GM18867 (cell line): ENCODE measurements around the gene BRS3.
"Not testable (repeated sequence)": the region's sequence is repeated elsewhere in the genome, so short reads cannot be mapped to it uniquely, and the experiment has no call there.

Source experiments
- ATAC-seq: cut with Tn5 transposase; IDR thresholded peaks from one replicate; pipeline ENCODE4 v1.9.1; 2021; ENCODE audit warnings: mild to moderate bottlenecking, moderate library complexity; ENCODE audit not compliant: unreplicated experiment

The BRS3 gene

DNA sequence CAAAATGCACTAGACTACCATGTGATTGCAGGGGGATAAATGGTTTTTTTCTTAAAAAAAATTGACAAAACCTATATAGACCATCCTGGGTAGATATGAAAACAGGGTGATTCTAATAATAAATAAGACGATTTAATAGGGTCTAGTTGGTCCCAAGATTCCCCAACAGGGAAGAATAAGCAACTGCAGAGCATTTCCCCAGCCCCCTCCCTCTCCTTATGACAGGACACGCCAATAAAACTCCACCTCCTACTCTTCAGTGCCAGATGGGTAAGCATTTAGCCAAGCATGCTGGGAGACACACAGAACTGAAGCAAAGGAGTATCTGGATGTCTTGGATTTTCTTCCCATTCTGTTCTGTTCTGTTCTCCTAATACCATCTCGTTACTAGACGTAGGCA is at the start of gene BRS3:
TSS of gene BRS3 (plus strand) at position 301 of the 400 bp plus-strand sequence. CDS start 168 bp downstream, outside the sequence.
- ATAC-seq = no peak

GRCh38 chrX:136438192-136438591 is 49.6 kb upstream of the BRS3 start:
- no peak for ATAC-seq

DNA sequence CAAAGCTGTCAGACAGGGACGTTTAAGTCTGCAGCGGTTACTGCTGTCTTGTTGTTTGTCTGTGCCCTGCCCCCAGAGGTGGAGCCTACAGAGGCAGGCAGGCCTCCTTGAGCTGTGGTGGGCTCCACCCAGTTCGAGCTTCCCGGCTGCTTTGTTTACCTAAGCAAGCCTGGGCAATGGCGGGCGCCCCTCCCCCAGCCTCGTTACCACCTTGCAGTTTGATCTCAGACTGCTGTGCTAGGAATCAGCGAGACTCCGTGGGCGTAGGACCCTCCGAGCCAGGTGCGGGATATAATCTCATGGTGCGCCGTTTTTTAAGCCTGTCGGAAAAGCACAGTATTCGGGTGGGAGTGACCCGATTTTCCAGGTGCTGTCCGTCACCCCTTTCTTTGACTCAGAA is 42.1 kb upstream of the BRS3 start:
- ATAC-seq = not testable (repeated sequence)

- ATAC-seq = no peak
Observed at GRCh38 chrX:136446208-136446607, 41.5 kb upstream of the BRS3 start.

DNA sequence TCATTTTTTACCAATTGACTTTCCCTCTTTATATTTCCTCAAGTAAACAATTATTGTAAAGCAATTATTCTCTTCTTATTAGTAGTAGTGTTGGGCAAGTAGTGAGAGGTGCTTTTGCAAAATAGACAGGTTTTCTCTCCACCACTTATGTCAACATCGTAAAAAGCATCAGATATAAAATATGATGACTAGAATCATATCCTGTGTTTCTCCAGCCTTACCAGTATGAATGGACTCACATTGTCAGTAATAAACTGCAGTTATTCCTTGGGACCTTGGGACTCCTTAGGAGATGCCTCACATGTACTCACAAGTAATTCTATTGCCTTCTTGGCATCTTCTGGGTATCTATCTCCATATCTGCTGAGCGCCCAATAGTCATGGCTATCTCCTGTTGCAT is 40.4 kb upstream of the BRS3 start:
- no peak for ATAC-seq

- no peak for ATAC-seq
Observed at GRCh38 chrX:136447968-136448367, 39.8 kb upstream of the BRS3 start.

DNA sequence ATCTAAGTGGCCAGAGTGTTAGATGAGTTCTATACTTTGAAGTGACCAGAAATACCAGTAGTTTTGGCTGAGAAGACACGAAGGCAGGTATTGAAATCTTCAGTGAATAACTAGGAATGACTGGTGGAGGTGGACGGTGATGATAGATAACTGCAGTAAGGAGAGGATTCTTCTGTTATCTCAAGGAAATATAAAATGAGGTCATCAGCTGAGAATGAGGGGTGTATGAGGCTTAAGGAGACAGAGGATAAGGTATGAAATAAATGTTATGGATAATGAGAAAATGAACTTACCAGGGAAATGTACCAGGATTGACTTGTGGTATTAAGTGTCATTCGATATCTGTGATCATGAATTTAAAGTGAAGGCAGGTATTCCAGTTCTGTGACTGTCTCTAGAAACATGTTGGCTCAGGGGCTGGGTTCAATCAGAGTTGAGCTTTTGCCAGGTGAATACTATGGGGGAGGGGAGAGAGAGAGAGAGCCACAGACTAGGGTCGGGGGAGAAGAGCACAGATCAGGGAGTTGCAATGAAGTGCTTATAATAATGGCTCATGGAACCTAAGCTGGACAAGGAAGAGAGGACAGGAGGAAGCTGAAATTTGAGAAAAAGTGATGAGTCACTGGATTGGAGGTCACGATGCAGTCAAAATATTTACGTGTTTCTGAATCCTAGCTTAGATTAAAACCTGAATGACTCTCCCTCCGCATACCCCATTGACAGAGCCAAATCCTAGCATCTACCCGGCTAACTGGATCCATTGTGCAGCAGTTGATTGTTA is 37.5 kb upstream of the BRS3 start:
- no peak for ATAC-seq

DNA sequence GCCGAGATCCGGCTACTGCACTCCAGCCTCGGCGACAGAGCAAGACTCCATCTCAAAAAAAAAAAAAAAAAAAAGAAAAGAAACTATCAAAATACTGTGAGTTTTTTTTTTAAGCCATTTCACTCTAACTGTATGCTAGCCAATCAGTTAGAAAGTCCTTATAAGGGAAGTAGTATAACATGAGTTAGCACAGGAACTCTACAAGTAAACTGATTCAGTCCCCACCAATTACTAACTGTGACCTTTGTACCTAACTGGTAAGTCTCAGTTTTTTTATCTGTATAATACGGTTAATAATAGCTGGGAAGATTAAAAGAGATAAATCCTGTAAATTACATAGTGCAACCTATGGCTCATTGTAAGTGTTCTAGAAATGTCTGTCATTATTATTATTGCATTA is 35.1 kb upstream of the BRS3 start:
- ATAC-seq = no peak

GRCh38 chrX:136453114-136453513 is 34.6 kb upstream of the BRS3 start:
- no peak for ATAC-seq

- ATAC-seq = no peak
Observed at GRCh38 chrX:136453771-136454170, 34.0 kb upstream of the BRS3 start.

GRCh38 chrX:136456133-136456532 is 31.6 kb upstream of the BRS3 start:
- ATAC-seq = no peak

- no peak for ATAC-seq
Observed at GRCh38 chrX:136457303-136457917, 30.3 kb upstream of the BRS3 start.

DNA sequence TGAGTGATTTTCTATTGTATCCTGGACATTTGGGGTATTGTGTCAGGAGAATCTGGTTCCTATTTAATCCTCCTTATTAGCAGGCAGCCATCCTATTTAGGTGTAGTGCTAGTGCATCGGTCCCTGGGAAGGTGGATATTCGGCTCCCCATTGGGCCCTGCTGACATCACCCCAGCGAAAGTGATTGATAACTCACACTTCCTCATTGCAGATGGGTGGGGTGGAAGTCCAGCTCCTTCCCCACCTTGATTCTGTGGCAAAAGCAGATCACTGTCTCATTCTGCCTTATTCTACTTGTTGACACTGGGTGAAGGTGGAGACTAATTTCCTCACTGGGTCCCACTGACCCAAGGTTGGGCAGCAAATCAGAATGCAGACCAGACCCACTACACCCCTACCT is 23.2 kb upstream of the BRS3 start:
- no peak for ATAC-seq

- ATAC-seq = no peak
Observed at GRCh38 chrX:136467303-136467702, 20.4 kb upstream of the BRS3 start.

DNA sequence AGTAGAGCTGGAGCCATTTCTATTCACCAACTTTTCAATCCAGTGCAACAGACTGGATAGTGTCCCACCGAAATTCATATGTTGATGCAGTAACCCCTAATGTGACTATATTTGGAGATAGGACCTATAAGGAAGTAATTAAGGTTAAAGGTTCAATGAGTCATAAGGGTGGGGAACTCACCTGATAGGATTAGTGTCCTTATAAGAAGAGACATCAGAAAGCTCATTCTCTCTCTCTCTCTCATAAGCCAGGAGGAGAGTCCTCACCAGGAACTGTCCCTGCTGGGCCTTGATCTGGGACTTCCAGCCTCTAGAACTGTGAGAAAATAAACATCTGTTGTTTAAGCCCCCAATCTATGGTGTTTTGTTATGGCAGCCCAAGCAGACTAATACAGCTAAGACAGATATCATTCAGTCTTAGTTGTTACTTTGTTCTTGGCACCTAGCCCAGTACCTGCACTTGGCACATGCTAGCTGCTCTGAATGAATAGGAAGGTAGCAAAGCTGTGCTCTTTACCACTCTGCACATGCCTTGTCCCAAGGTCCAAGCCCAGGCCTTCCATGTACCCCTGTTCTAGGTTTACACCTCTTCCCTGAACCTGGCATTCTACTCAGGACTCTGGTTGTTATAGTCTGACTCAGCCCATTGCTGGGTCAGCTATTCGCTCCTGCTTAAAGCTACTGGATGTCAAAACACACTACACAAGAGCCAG is 19.2 kb upstream of the BRS3 start:
- ATAC-seq = no peak

- ATAC-seq = no peak
Observed at GRCh38 chrX:136473663-136474062, 14.1 kb upstream of the BRS3 start.

GRCh38 chrX:136475236-136475635 is 12.5 kb upstream of the BRS3 start:
- ATAC-seq = no peak

DNA sequence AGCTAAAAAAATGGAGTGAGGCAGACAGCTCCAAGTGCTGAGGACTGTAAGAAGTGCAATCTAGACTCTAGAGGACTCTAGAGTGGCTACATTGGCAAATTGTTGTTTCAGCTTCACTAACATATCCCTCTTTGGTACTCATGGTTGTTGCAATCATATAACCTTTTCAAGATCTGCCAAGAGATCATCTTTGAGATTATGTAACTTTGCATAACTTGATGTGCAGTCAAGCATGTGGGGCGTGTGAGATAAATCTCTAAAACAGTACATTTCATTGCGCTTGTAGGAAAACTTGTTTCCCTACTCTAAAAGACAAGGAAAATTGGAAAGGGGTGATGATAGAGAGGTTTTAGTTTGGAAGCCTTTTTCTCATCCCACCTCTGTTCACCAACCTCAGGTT is 11.2 kb upstream of the BRS3 start:
- ATAC-seq = no peak

- no peak for ATAC-seq
Observed at GRCh38 chrX:136477026-136477425, 10.7 kb upstream of the BRS3 start.

DNA sequence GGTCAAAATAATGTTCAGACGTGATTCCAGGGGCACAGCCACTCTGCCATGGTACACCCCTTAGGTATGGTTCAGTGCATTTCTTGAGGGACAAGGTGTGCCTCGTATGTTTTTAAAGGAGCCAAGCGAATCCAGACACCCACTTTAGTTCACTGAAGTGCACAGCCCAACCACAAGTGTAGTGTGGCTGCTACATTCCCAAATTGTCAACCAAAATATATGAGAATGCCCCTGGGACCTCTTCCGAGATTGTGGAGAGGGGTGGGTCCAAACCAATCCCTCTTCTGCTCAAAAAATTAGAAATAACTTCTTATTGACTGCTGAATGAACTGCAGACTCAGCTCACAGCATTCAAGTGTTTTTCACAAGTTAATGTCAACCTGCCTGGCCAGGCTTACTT is 7.4 kb upstream of the BRS3 start:
- ATAC-seq = no peak

DNA sequence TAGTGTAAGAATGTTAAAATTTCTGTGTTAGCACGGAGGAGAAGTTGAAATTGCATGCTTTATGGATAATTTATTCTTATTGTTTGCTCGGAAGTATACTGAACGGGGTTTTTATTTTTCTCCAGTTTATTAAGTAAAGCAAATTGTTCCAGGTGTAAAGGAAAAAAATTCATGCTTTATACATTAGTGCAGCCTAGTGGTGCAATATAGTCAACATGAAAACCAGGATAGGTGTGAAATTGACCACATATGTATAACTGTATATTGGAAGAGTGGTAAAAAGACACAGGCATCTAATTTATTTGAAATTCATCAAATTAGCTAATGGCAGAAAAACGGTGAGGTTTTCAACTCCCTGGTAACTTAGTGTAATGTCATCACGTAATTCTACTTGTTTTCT is 959 bp downstream of the BRS3 start:
- no peak for ATAC-seq

GRCh38 chrX:136491832-136492231 is 4.1 kb downstream of the BRS3 start:
- ATAC-seq = no peak
